ENCODE data around the gene NIPBL. TPM values are rescaled to one million over a fixed set of nuclear protein-coding genes. Genes with fewer than 3 reads are reported as not detected.

NIPBL gene
- total RNA-seq, 2 experiments from 2014 or later, result 108 to 120 TPM

- no peaks in the 10 kb centered on the region for H3K9me3 ChIP-seq (ENCODE audit: control insufficient read depth in 1 of 2, insufficient read depth in 1 of 2, low read length in 2 of 2)
- no peaks in the 10 kb centered on the region for H3K4me1 ChIP-seq (ENCODE audit: insufficient read depth, low read length)
- no peak overlapping the region for H3K27ac ChIP-seq (ENCODE audit: low read depth in 1 of 2, low read length in 2 of 2)
- DNase-seq, result no peak
- H3K4me3 Mint-ChIP-seq, result no peak overlapping the region
- no peak overlapping the region for H3K27ac Mint-ChIP-seq
- H3K27me3 Mint-ChIP-seq, result no peaks in the 10 kb centered on the region
- peaks cover 86% of the 10 kb centered on the region for H3K36me3 Mint-ChIP-seq (ENCODE audit: low read depth)
- H3K36me3 ChIP-seq (ENCODE audit: insufficient read depth, low read length), result peaks cover 50% of the 10 kb centered on the region
- intact Hi-C loops (cut with DNase I, micrococcal nuclease), result no loop called here
- no peaks in the 10 kb centered on the region for H3K9me3 Mint-ChIP-seq
- no peaks in the 10 kb centered on the region for H3K27me3 ChIP-seq (ENCODE audit: control insufficient read depth in 1 of 2, insufficient read depth in 2 of 2, low read length in 2 of 2)
- no peak overlapping the region for H3K4me3 ChIP-seq (ENCODE audit: low read length)
- TF ChIP-seq CTCF (IDR thresholded peaks at IDR 0.05), result no peak
- no peak for ATAC-seq (ENCODE audit: poor library complexity)
- ChIA-PET CTCF (interaction anchor here (0.6 to 1.6 kb wide), 4 partner anchors 11 to 19 kb away, joined by 3 read pairs; no protein-coding TSS in a partner anchor), POLR2A (no interaction called here)
- H3K4me1 Mint-ChIP-seq (ENCODE audit: low read depth), result peaks cover 18% of the 10 kb centered on the region
Measured at GRCh38 chr5:36958612-36959011, 82.0 kb downstream of the NIPBL start.

DNA sequence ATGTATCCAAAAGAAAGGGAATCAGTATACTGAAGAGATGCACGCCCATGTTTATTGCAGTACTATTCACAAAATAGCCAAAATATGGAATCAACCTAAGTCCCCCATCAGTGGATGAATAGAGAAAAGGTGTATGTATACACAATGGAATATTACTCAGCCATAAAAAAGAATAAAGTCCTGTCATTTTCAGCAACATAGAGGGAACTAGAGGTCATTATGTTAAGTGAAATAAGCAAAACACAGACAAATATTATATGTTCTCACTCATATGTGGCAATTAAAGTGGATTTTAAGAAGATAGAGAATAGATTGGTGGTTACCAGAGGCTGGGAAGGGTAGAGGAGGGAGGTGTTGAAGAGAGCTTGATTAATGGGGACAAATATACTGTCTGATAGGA is 88.6 kb downstream of the NIPBL start:
- Mint-ChIP-seq H3K4me1 (ENCODE audit: low read depth) (no peaks in the 10 kb centered on the region), H3K27ac (peak overlapping the region; percentile 9), H3K9me3 (no peaks in the 10 kb centered on the region), H3K36me3 (ENCODE audit: low read depth) (peaks cover 91% of the 10 kb centered on the region), H3K27me3 (no peaks in the 10 kb centered on the region), H3K4me3 (no peak overlapping the region)
- DNase-seq (no peak), ATAC-seq (ENCODE audit: poor library complexity) (no peak)
- Histone ChIP-seq H3K36me3 (ENCODE audit: insufficient read depth, low read length) (peaks cover 59% of the 10 kb centered on the region), H3K27ac (ENCODE audit: low read depth in 1 of 2, low read length in 2 of 2) (no peak overlapping the region), H3K4me3 (ENCODE audit: low read length) (no peak overlapping the region), H3K4me1 (ENCODE audit: insufficient read depth, low read length) (no peaks in the 10 kb centered on the region), H3K9me3 (ENCODE audit: control insufficient read depth in 1 of 2, insufficient read depth in 1 of 2, low read length in 2 of 2) (no peaks in the 10 kb centered on the region), H3K27me3 (ENCODE audit: control insufficient read depth in 1 of 2, insufficient read depth in 2 of 2, low read length in 2 of 2) (no peaks in the 10 kb centered on the region)
- intact Hi-C loops (cut with DNase I, micrococcal nuclease), result no loop called here
- TF ChIP-seq CTCF (IDR thresholded peaks at IDR 0.05), result no peak
- POLR2A ChIA-PET, result no interaction called here
- CTCF ChIA-PET, result interaction anchor here (1.1 kb wide), 1 partner anchor 225 kb away, joined by 3 read pairs; no protein-coding TSS in a partner anchor

- H3K9me3 ChIP-seq (ENCODE audit: control insufficient read depth in 1 of 2, insufficient read depth in 1 of 2, low read length in 2 of 2), result no peaks in the 10 kb centered on the region
- H3K4me3 ChIP-seq (ENCODE audit: low read length), result no peak overlapping the region
- no peak for TF ChIP-seq CTCF (IDR thresholded peaks at IDR 0.05)
- H3K4me1 ChIP-seq (ENCODE audit: insufficient read depth, low read length), result no peaks in the 10 kb centered on the region
- H3K27ac ChIP-seq (ENCODE audit: low read depth in 1 of 2, low read length in 2 of 2), result no peak overlapping the region
- no peaks in the 10 kb centered on the region for H3K27me3 ChIP-seq (ENCODE audit: control insufficient read depth in 1 of 2, insufficient read depth in 2 of 2, low read length in 2 of 2)
- no peaks in the 10 kb centered on the region for H3K9me3 Mint-ChIP-seq
- no peaks in the 10 kb centered on the region for H3K27me3 Mint-ChIP-seq
- ChIA-PET CTCF (interaction anchor here (1.2 kb wide), 1 partner anchor 12 kb away, joined by 3 read pairs; no protein-coding TSS in a partner anchor), POLR2A (no interaction called here)
- no peak overlapping the region for H3K4me3 Mint-ChIP-seq
- H3K36me3 Mint-ChIP-seq (ENCODE audit: low read depth), result peaks cover 85% of the 10 kb centered on the region
- ATAC-seq (ENCODE audit: poor library complexity), result no peak
- peaks cover 6% of the 10 kb centered on the region for H3K4me1 Mint-ChIP-seq (ENCODE audit: low read depth)
- peaks cover 62% of the 10 kb centered on the region for H3K36me3 ChIP-seq (ENCODE audit: insufficient read depth, low read length)
- intact Hi-C loops (cut with DNase I, micrococcal nuclease), result no loop called here
- no peak overlapping the region for H3K27ac Mint-ChIP-seq
- no peak for DNase-seq
Measured at GRCh38 chr5:36969700-36970395, 93.3 kb downstream of the NIPBL start.
